HepG2 (cell line): ENCODE results near the gene CEP164. TPM values are rescaled to one million over a fixed set of nuclear protein-coding genes. Genes with fewer than 3 reads are reported as not detected.

Experiments
- ATAC-seq: fragments of 200-7000 bp; cut with Tn5 transposase; 3 replicates; pipeline ENCODE4 v1.9.1; 2020; ENCODE audit warnings: mild to moderate bottlenecking, moderate library complexity
- BruUV-seq: library from RNA; stranded (reverse); fragments of 400-500 nt; replicated peaks from 2 replicates; lab custom pipeline; 2021; lab: Mats Ljungman, UMichigan
- CTCF ChIA-PET: fragments of 300-600 bp; formaldehyde crosslinking; extraction: SDS; loops from one replicate; lab custom pipeline; 2021; ENCODE audit warnings: low total read pairs, inconsistent platforms, low intra/inter-chr PET ratio; lab: Yijun Ruan, JAX
- POLR2A ChIA-PET: fragments of 350-600 bp; sonication (Branson Sonifier 250); formaldehyde crosslinking; loops from one replicate; lab custom pipeline; 2020; ENCODE audit warnings: antibody characterized with exemption, inconsistent platforms; lab: Yijun Ruan, JAX
- DNase-seq: peaks from one replicate; pipeline ENCODE4 v3.0.0-alpha.2; 2015; ENCODE audit warnings: low spot score
- FAIRE-seq: peaks from 3 replicates; lab custom pipeline; 2011; peaks lifted over from hg19 to GRCh38; lab: Jason Lieb, UNC
- H2AFZ ChIP-seq: one replicate; pipeline ENCODE4 v1.6.1; 2011; ENCODE audit warnings: low read length, inconsistent platforms
- H3K27ac ChIP-seq: fragments of 300-600 bp; 3 replicates; pipeline ENCODE4 v1.8.0; 2011; ENCODE audit warnings: mixed run types, mild to moderate bottlenecking, mixed read lengths, low read length, inconsistent platforms; ENCODE audit not compliant: insufficient read depth; ENCODE audit errors: extremely low read length
- H3K27me3 ChIP-seq, 2 experiments: fragments of 200-600 bp in 1 of 2; 2 replicates in 1 of 2; 3 replicates in 1 of 2; pipeline versions ENCODE4 v1.6.0 to v1.8.0; 2011; ENCODE audit warnings: low read length in 2 of 2, mild to moderate bottlenecking in 2 of 2, moderate library complexity in 2 of 2, inconsistent platforms in 1 of 2; ENCODE audit not compliant: insufficient read depth in 2 of 2, control insufficient read depth in 1 of 2
- H3K36me3 ChIP-seq, 2 experiments: fragments of 200-600 bp in 1 of 2; replicated peaks in 1 of 2; 2 replicates in 1 of 2; 3 replicates in 1 of 2; pipeline versions ENCODE4 v1.5.1 to v1.8.0; 2011; ENCODE audit warnings: low read length in 2 of 2, inconsistent platforms in 1 of 2; ENCODE audit not compliant: insufficient read depth in 2 of 2, control insufficient read depth in 1 of 2
- H3K4me1 ChIP-seq: 2 replicates; pipeline ENCODE4 v1.5.1; 2012; ENCODE audit warnings: low read length, inconsistent platforms; ENCODE audit not compliant: insufficient read depth
- H3K4me2 ChIP-seq: 2 replicates; pipeline ENCODE4 v1.6.0; 2011; ENCODE audit warnings: low read depth, low read length, inconsistent platforms
- H3K4me3 ChIP-seq, 3 experiments: fragments of 200-600 bp in 1 of 3; sonication (generic), shearing (Covaris generic) in 1 of 3; replicated peaks in 1 of 3; 2 replicates each; pipeline ENCODE4 v1.5.1; 2011 to 2016; ENCODE audit warnings: low read length in 3 of 3, inconsistent platforms in 2 of 3, low read depth in 2 of 3, mild to moderate bottlenecking in 2 of 3, control low read depth in 1 of 3, mixed read lengths in 1 of 3; ENCODE audit not compliant: insufficient read depth in 1 of 3
- H3K79me2 ChIP-seq: one replicate; pipeline ENCODE4 v1.6.1; 2011; ENCODE audit warnings: low read length, inconsistent platforms; ENCODE audit not compliant: insufficient read depth
- H3K9ac ChIP-seq: 2 replicates; pipeline ENCODE4 v1.6.0; 2011; ENCODE audit warnings: mild to moderate bottlenecking, low read depth, low read length, inconsistent platforms; ENCODE audit not compliant: insufficient read depth
- H3K9me3 ChIP-seq: 2 replicates; pipeline ENCODE4 v1.5.1; 2012; ENCODE audit warnings: mild to moderate bottlenecking, low read length
- H4K20me1 ChIP-seq: 2 replicates; pipeline ENCODE4 v1.6.0; 2011; ENCODE audit warnings: inconsistent platforms, mild to moderate bottlenecking, low read length, moderate library complexity; ENCODE audit not compliant: insufficient read depth
- GABPB1 ChIP-seq: IDR thresholded peaks from 2 replicates; pipeline ENCODE4 v1.6.1; 2016; ENCODE audit warnings: mild to moderate bottlenecking, missing genetic modification reagents, moderate library complexity, missing compliant biosample characterization
- JDP2 ChIP-seq: sonication (generic); formaldehyde crosslinking; IDR thresholded peaks from 2 replicates; pipeline ENCODE4 v1.8.1; 2022; ENCODE audit warnings: missing genetic modification reagents, borderline replicate concordance
- NFE2L1 ChIP-seq: sonication (generic); formaldehyde crosslinking; IDR thresholded peaks from 2 replicates; pipeline ENCODE4 v1.4.0; 2020; ENCODE audit warnings: missing genetic modification reagents, mild to moderate bottlenecking, borderline replicate concordance
- NFE2L2 ChIP-seq: fragments of 150-350 bp; IDR thresholded peaks from 2 replicates; pipeline ENCODE4 v1.6.1; 2014; ENCODE audit warnings: low read length
- PAF1 ChIP-seq: IDR thresholded peaks from 2 replicates; pipeline ENCODE4 v1.6.1; 2016; ENCODE audit warnings: missing genetic modification reagents, missing compliant biosample characterization
- PTBP1 ChIP-seq: fragments of 200-400 bp; formaldehyde crosslinking; IDR thresholded peaks from 2 replicates; pipeline ENCODE4 v1.6.1; 2018; ENCODE audit warnings: low read length, low read depth; ENCODE audit not compliant: poor library complexity, severe bottlenecking
- REXO4 ChIP-seq: sonication (generic); formaldehyde crosslinking; IDR thresholded peaks from 2 replicates; pipeline ENCODE4 v1.8.0; 2022; ENCODE audit warnings: missing genetic modification reagents, mild to moderate bottlenecking, borderline replicate concordance
- SATB2 ChIP-seq: sonication (generic); formaldehyde crosslinking; IDR thresholded peaks from 2 replicates; pipeline ENCODE4 v1.5.0; 2020; ENCODE audit warnings: missing genetic modification reagents
- SCMH1 ChIP-seq: sonication (generic); formaldehyde crosslinking; IDR thresholded peaks from 2 replicates; pipeline ENCODE4 v1.9.0; 2021; ENCODE audit warnings: missing genetic modification reagents, mild to moderate bottlenecking, borderline replicate concordance
- TFDP2 ChIP-seq: sonication (generic); formaldehyde crosslinking; IDR thresholded peaks from 2 replicates; pipeline ENCODE4 v1.4.0; 2020; ENCODE audit warnings: missing genetic modification reagents
- TRIM22 ChIP-seq: fragments of 450-650 bp; IDR thresholded peaks from 2 replicates; pipeline ENCODE4 v1.6.1; 2017
- ZMYM2 ChIP-seq: sonication (generic); formaldehyde crosslinking; IDR thresholded peaks from 2 replicates; pipeline ENCODE4 v1.8.0; 2022; ENCODE audit warnings: mild to moderate bottlenecking, missing genetic modification reagents
- ZNF235 ChIP-seq: sonication (generic); formaldehyde crosslinking; IDR thresholded peaks from 2 replicates; pipeline ENCODE4 v1.8.1; 2023; ENCODE audit warnings: mild to moderate bottlenecking, missing genetic modification reagents, borderline replicate concordance
- ZNF414 ChIP-seq: sonication (generic); formaldehyde crosslinking; IDR thresholded peaks from 2 replicates; pipeline ENCODE4 v1.5.0; 2020; ENCODE audit warnings: missing genetic modification reagents
- ZNF577 ChIP-seq: sonication (generic); formaldehyde crosslinking; IDR thresholded peaks from 2 replicates; pipeline ENCODE4 v1.4.0; 2020; ENCODE audit warnings: mild to moderate bottlenecking, low read depth, missing genetic modification reagents, borderline replicate concordance
- ZNF761 ChIP-seq: sonication (generic); formaldehyde crosslinking; conservative IDR thresholded peaks from 2 replicates; pipeline ENCODE4 v1.4.0; 2020; ENCODE audit warnings: mild to moderate bottlenecking, missing genetic modification reagents
- ZNF800 ChIP-seq: sonication (generic); formaldehyde crosslinking; IDR thresholded peaks from 2 replicates; pipeline ENCODE4 v1.4.0; 2020; ENCODE audit warnings: missing genetic modification reagents
- WGBS: methylation state at CpG from one replicate; pipeline ENCODE4 v1.1.6; 2017; ENCODE audit warnings: low lambda C conversion rate; 5-methylcytosine and 5-hydroxymethylcytosine counted together
- in situ Hi-C: cut with HindIII; loops from 2 replicates; pipeline ENCODE4 v1.10.0; 2017; ENCODE audit warnings: low pct_unique_long_range_greater_than_20kb; ENCODE audit not compliant: extremely low pct_ligation_motif_present
- intact Hi-C: fragments of 100-400 bp; cut with micrococcal nuclease; formaldehyde crosslinking; loops from one replicate; pipeline ENCODE4 v1.10.0; 2022; ENCODE audit not compliant: unreplicated experiment
- polyA plus RNA-seq, 8 experiments: library from polyadenylated mRNA; depleted of rRNA in 3 of 8; stranded (reverse) in 7 of 8; unstranded in 1 of 8; fragments of >200 nt; fragmentation: Illumina TruSeq in 4 of 8; extraction: Trizol in 4 of 8; gene quantifications; 2 replicates each; pipeline versions ENCODE4 v1.2.1 to v1.2.3, GENCODE V29; 2011 to 2016; ENCODE audit warnings: low read depth in 4 of 8, missing spikeins in 1 of 8, mixed read lengths in 1 of 8; ENCODE audit not compliant: insufficient read depth in 1 of 8
- total RNA-seq, 5 experiments: library from RNA; depleted of rRNA; stranded (reverse); fragments of >200 nt; fragmentation: Illumina TruSeq; extraction: Trizol; gene quantifications; 2 replicates each; pipeline ENCODE4 v1.2.3, GENCODE V29; 2016; ENCODE audit warnings: low read depth in 1 of 5

Gene CEP164
- total and polyA plus RNA-seq, 2 of the 13 experiments (the other 11 are each of a cell fraction or from before 2014, with no cell fraction given): 11.4 to 15.2 TPM

GRCh38 chr11:117407016-117407415 is 79.4 kb downstream of the CEP164 start:
- no peak for TF ChIP-seq ZNF414 (CRISPR knock-in tag)
- TF ChIP-seq ZNF235: no peak
- TF ChIP-seq TRIM22: no peak
- TF ChIP-seq ZNF577 (CRISPR knock-in tag): no peak
- no peak for TF ChIP-seq TFDP2
- TF ChIP-seq PAF1: no peak
- no peak for TF ChIP-seq GABPB1 (CRISPR knock-in tag)
- TF ChIP-seq ZNF800: no peak
- TF ChIP-seq REXO4 (CRISPR knock-in tag): no peak
- no peak for TF ChIP-seq SCMH1
- TF ChIP-seq PTBP1: no peak
- no peak for TF ChIP-seq SATB2
- no peak for TF ChIP-seq NFE2L2
- TF ChIP-seq JDP2 (CRISPR knock-in tag): no peak
- TF ChIP-seq ZMYM2 (CRISPR knock-in tag): no peak
- TF ChIP-seq NFE2L1: no peak
- TF ChIP-seq ZNF761 (CRISPR knock-in tag): no peak

More at GRCh38 chr11:117407016-117407415, 79.4 kb downstream of the CEP164 start:
- H3K27me3 ChIP-seq: no peaks in the 10 kb centered on the region
- no peak overlapping the region for H3K4me3 ChIP-seq
- no peak overlapping the region for H3K27ac ChIP-seq
- H3K4me2 ChIP-seq: no peak overlapping the region
- ChIA-PET CTCF (no interaction called here), POLR2A (no interaction called here)
- H4K20me1 ChIP-seq: no peaks in the 10 kb centered on the region
- H3K36me3 ChIP-seq: peaks cover 1 to 4% of the 10 kb centered on the region in 2 experiments; a peak in 3 of 5 replicates
- in situ Hi-C loops: no loop called here
- H3K9ac ChIP-seq: no peak overlapping the region
- 94% methylated on average over 6 of the region's 6 CpGs for WGBS
- peaks cover 7% of the 10 kb centered on the region for H3K9me3 ChIP-seq
- intact Hi-C loops: no loop called here
- H2AFZ ChIP-seq: no peak overlapping the region
- ATAC-seq (no peak), FAIRE-seq (no peak), DNase-seq (no peak)
- H3K79me2 ChIP-seq: no peaks in the 10 kb centered on the region
- H3K4me1 ChIP-seq: peaks cover 15% of the 10 kb centered on the region
- BruUV-seq: no TSS peak
